Smooth muscle cell (in vitro differentiated cells): ENCODE measurements around the gene IL12RB1. TPM values are rescaled to one million over a fixed set of nuclear protein-coding genes. Genes with fewer than 3 reads are reported as not detected.

Source experiments
- DNase-seq: peaks from one replicate; lab custom pipeline; 2025; ENCODE audit not compliant: unreplicated experiment; lab: John Stamatoyannopoulos, UW
- H2AFZ ChIP-seq: fragments of 200-600 bp; sonication (generic); 2 replicates; pipeline ENCODE4 v1.6.0; 2016; ENCODE audit warnings: antibody characterized with exemption, low read depth, mild to moderate bottlenecking
- H3F3A ChIP-seq: fragments of 200-600 bp; sonication (generic); 2 replicates; pipeline ENCODE4 v1.6.0; 2017; ENCODE audit warnings: antibody characterized with exemption, low read depth
- H3K27ac ChIP-seq: fragments of 200-600 bp; sonication (generic); 2 replicates; pipeline ENCODE4 v1.5.1; 2016; ENCODE audit warnings: low read depth, mild to moderate bottlenecking
- H3K27me3 ChIP-seq: fragments of 200-600 bp; sonication (generic); 2 replicates; pipeline ENCODE4 v1.6.1; 2016; ENCODE audit warnings: low read depth, mild to moderate bottlenecking
- H3K36me3 ChIP-seq: fragments of 200-600 bp; sonication (generic); 2 replicates; pipeline ENCODE4 v1.5.1; 2016; ENCODE audit warnings: low read depth
- H3K4me1 ChIP-seq: fragments of 200-600 bp; sonication (generic); 2 replicates; pipeline ENCODE4 v1.5.1; 2016; ENCODE audit warnings: low read depth
- H3K4me2 ChIP-seq: fragments of 200-600 bp; sonication (generic); 2 replicates; pipeline ENCODE4 v1.6.0; 2016; ENCODE audit warnings: mild to moderate bottlenecking
- H3K4me3 ChIP-seq: fragments of 200-600 bp; sonication (generic); 2 replicates; pipeline ENCODE4 v1.5.1; 2016; ENCODE audit warnings: mild to moderate bottlenecking
- H3K79me2 ChIP-seq: fragments of 200-600 bp; sonication (generic); 2 replicates; pipeline ENCODE4 v1.6.0; 2016; ENCODE audit warnings: low read depth, mild to moderate bottlenecking
- H3K9ac ChIP-seq: fragments of 200-600 bp; sonication (generic); 2 replicates; pipeline ENCODE4 v1.6.0; 2016; ENCODE audit warnings: low read depth
- H3K9me3 ChIP-seq: fragments of 200-600 bp; sonication (generic); replicated peaks from 2 replicates; pipeline ENCODE4 v1.5.1; 2016; ENCODE audit warnings: low read depth
- H4K20me1 ChIP-seq: fragments of 200-600 bp; sonication (generic); 2 replicates; pipeline ENCODE4 v1.6.0; 2016; ENCODE audit warnings: low read depth
- CTCF ChIP-seq: fragments of 200-600 bp; sonication (generic); IDR thresholded peaks from 2 replicates; pipeline ENCODE4 v1.5.1; 2017; ENCODE audit warnings: borderline replicate concordance, mild to moderate bottlenecking, antibody characterized with exemption; ENCODE audit not compliant: insufficient read depth, poor library complexity, severe bottlenecking
- WGBS: methylation state at CpG from one replicate; pipeline ENCODE4 v1.1.7; 2016; ENCODE audit warnings: low lambda C conversion rate; 5-methylcytosine and 5-hydroxymethylcytosine counted together
- polyA plus RNA-seq: library from polyadenylated mRNA; unstranded; fragments of >200 nt; fragmentation: Nextera tagmentation; extraction: Ambion mirVana; gene quantifications from 2 replicates; pipeline ENCODE4 v1.2.1, GENCODE V29; 2016
- total RNA-seq: library from RNA; depleted of rRNA; stranded (reverse); fragments of >200 nt; gene quantifications from 2 replicates; pipeline ENCODE4 v1.2.3, GENCODE V29; 2014

IL12RB1 gene
- total and polyA plus RNA-seq, 2 experiments from 2014 or later = not detected

GRCh38 chr19:18109733-18110608 is 23.2 kb upstream of the IL12RB1 start:
- no peaks in the 10 kb centered on the region for H3K36me3 ChIP-seq

GRCh38 chr19:18109341-18109732 is 22.6 kb upstream of the IL12RB1 start:
- Histone ChIP-seq H3K27me3 (no peaks in the 10 kb centered on the region), H3K4me1 (no peaks in the 10 kb centered on the region), H3K9ac (no peak overlapping the region), H3K27ac (no peak overlapping the region), H4K20me1 (no peaks in the 10 kb centered on the region), H3K4me2 (peak overlapping the region; percentile 98), H3K4me3 (peak overlapping the region; percentile 78), H3K36me3 (no peaks in the 10 kb centered on the region), H3F3A (no peaks in the 10 kb centered on the region), H3K79me2 (no peaks in the 10 kb centered on the region), H3K9me3 (no peaks in the 10 kb centered on the region), H2AFZ (peak overlapping the region; percentile 84)
- no peak for DNase-seq
- TF ChIP-seq CTCF = no peak
- 52% methylated on average over 12 of the region's 12 CpGs for WGBS

More at GRCh38 chr19:18109733-18110608, 23.2 kb upstream of the IL12RB1 start:
- Histone ChIP-seq H3F3A (no peaks in the 10 kb centered on the region), H3K27ac (no peak overlapping the region), H3K9me3 (no peaks in the 10 kb centered on the region), H4K20me1 (no peaks in the 10 kb centered on the region), H3K4me3 (peak overlapping the region; percentile 78), H3K79me2 (no peaks in the 10 kb centered on the region), H3K27me3 (no peaks in the 10 kb centered on the region), H2AFZ (peak overlapping the region; percentile 84), H3K9ac (peak overlapping the region; percentile 31), H3K4me2 (peak overlapping the region; percentile 98), H3K4me1 (no peaks in the 10 kb centered on the region)
- peak; percentile 45 for DNase-seq
- no peak for TF ChIP-seq CTCF
- 3% methylated on average over 45 of the region's 92 CpGs for WGBS

DNA sequence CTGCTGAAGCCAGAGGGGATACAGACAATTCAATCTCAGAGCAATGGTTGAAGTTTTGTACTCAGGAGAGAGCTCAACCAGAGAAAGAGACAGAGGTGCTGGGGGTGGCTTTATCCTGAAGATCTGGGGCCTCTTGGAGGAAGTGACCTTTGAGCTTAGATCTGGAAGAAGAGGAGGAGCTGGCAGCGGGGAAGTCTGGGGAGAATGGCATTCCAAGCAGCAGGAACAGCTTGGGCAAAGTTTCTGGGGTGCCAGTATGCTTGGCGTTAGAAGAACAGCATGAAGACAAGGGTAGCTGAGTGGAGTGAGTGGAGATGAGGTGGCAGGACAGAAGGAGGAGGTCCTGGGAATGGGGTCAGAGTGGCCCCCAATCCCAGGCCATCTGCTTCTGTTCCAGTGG is 22.2 kb upstream of the IL12RB1 start:
- no peaks in the 10 kb centered on the region for H3K9me3 ChIP-seq
- H2AFZ ChIP-seq = no peak overlapping the region
- no peaks in the 10 kb centered on the region for H3K36me3 ChIP-seq
- H3K4me2 ChIP-seq = no peak overlapping the region
- no peaks in the 10 kb centered on the region for H4K20me1 ChIP-seq
- H3K9ac ChIP-seq = no peak overlapping the region
- no peaks in the 10 kb centered on the region for H3K4me1 ChIP-seq
- H3K27me3 ChIP-seq = no peaks in the 10 kb centered on the region
- no peak overlapping the region for H3K27ac ChIP-seq
- H3F3A ChIP-seq = no peaks in the 10 kb centered on the region
- no peak for DNase-seq
- no peak overlapping the region for H3K4me3 ChIP-seq
- 79% methylated on average over 2 of the region's 2 CpGs for WGBS
- no peaks in the 10 kb centered on the region for H3K79me2 ChIP-seq
- no peak for TF ChIP-seq CTCF
